ENCODE measurements around the gene INSL3.

- no peak for TF ChIP-seq POLR2A (IDR thresholded peaks at IDR 0.05)
- TF ChIP-seq CTCF (IDR thresholded peaks at IDR 0.05), result no peak
Measured at GRCh38 chr19:17829855-17830566, 8.7 kb upstream of the INSL3 start.

All from tibial nerve (tissue), 3 donors.